HCT116 (cell line): Measurements from ENCODE around the gene GRB2. TPM values are rescaled to one million over a fixed set of nuclear protein-coding genes. Genes with fewer than 3 reads are reported as not detected.

Experiments used
- ATAC-seq: fragments of 200-7000 bp; cut with Tn5 transposase; 2 replicates; pipeline ENCODE4 v1.9.1; 2020; ENCODE audit warnings: mild to moderate bottlenecking, moderate library complexity
- BruUV-seq: library from RNA; stranded (reverse); fragments of 400-500 nt; replicated peaks from 2 replicates; lab custom pipeline; 2021; lab: Mats Ljungman, UMichigan
- CTCF ChIA-PET: fragments of 300-600 bp; sonication (Branson Sonifier 250); formaldehyde crosslinking; loops from one replicate; lab custom pipeline; 2021; ENCODE audit warnings: antibody characterized with exemption; lab: Charles Lee
- POLR2A ChIA-PET: fragments of 300-600, 350-600 bp; sonication (Branson Sonifier 250); formaldehyde crosslinking; loops from one replicate; lab custom pipeline; 2021; ENCODE audit warnings: antibody characterized with exemption; lab: Charles Lee
- RAD21 ChIA-PET, 2 experiments: fragments of 300-600 bp; sonication (Branson Sonifier 250); formaldehyde crosslinking; loops; one replicate each; lab custom pipeline; 2023; ENCODE audit warnings: low total read pairs in 2 of 2; ENCODE audit not compliant: uncharacterized antibody in 2 of 2, unreplicated experiment in 2 of 2, low non-redundant PET in 1 of 2; lab: Charles Lee
- DNase-seq: peaks from one replicate; pipeline ENCODE4 v3.0.0-alpha.2; 2010; ENCODE audit warnings: low read depth, low spot score
- H2AFZ ChIP-seq: fragments of 200-600 bp; shearing (Covaris generic), sonication (generic); 2 replicates; pipeline ENCODE4 v1.6.1; 2017; ENCODE audit warnings: low read depth, mixed run types, mixed read lengths, antibody characterized with exemption, low read length; ENCODE audit not compliant: poor library complexity, severe bottlenecking
- H3K27ac ChIP-seq: 2 replicates; pipeline ENCODE4 v1.5.1; 2012; ENCODE audit warnings: low read depth, low read length
- H3K27me3 ChIP-seq: fragments of 200-600 bp; sonication (generic); 2 replicates; pipeline ENCODE4 v1.6.1; 2016; ENCODE audit warnings: mixed run types, low read length, mixed read lengths; ENCODE audit not compliant: insufficient read depth
- H3K36me3 ChIP-seq, 2 experiments: fragments of 200-500 bp in 1 of 2; fragments of 200-600 bp in 1 of 2; sonication (Bioruptor generic) in 1 of 2; sonication (generic) in 1 of 2; 2 replicates each; pipeline versions ENCODE4 v1.5.1 to v1.6.1; 2014 to 2016; ENCODE audit warnings: low read length in 2 of 2, inconsistent platforms in 1 of 2, mixed read lengths in 1 of 2, mixed run types in 1 of 2; ENCODE audit not compliant: insufficient read depth in 2 of 2, control insufficient read depth in 1 of 2
- H3K4me1 ChIP-seq, 2 experiments: fragments of 200-600 bp in 1 of 2; sonication (generic) in 1 of 2; 2 replicates each; pipeline versions ENCODE4 v1.5.1 to v1.6.1; 2012 to 2017; ENCODE audit warnings: low read length in 2 of 2, inconsistent platforms in 1 of 2, mild to moderate bottlenecking in 1 of 2, mixed read lengths in 1 of 2, mixed run types in 1 of 2, moderate library complexity in 1 of 2; ENCODE audit not compliant: insufficient read depth in 2 of 2, control insufficient read depth in 1 of 2
- H3K4me2 ChIP-seq: fragments of 200-600 bp; sonication (generic); 2 replicates; pipeline ENCODE4 v1.6.1; 2017; ENCODE audit warnings: mixed run types, low read length, mixed read lengths
- H3K4me3 ChIP-seq, 2 experiments: fragments of 200-600 bp in 1 of 2; sonication (generic) in 1 of 2; replicated peaks in 1 of 2; 2 replicates each; pipeline ENCODE4 v1.5.1; 2011 to 2016; ENCODE audit warnings: low read length in 2 of 2, control low read depth in 1 of 2, low read depth in 1 of 2, mild to moderate bottlenecking in 1 of 2, mixed read lengths in 1 of 2, mixed run types in 1 of 2
- H3K79me2 ChIP-seq: fragments of 200-600 bp; sonication (generic); 2 replicates; pipeline ENCODE4 v1.6.1; 2017; ENCODE audit warnings: mild to moderate bottlenecking, mixed run types, low read length, moderate library complexity, mixed read lengths; ENCODE audit not compliant: insufficient read depth
- H3K9ac ChIP-seq: fragments of 200-600 bp; sonication (generic); 2 replicates; pipeline ENCODE4 v1.6.1; 2016; ENCODE audit warnings: low read length, mixed read lengths
- H3K9me2 ChIP-seq: fragments of 200-600 bp; sonication (generic), shearing (Covaris generic); 2 replicates; pipeline ENCODE4 v1.6.1; 2017; ENCODE audit warnings: mixed run types, mild to moderate bottlenecking, moderate library complexity; ENCODE audit not compliant: insufficient read depth
- H3K9me3 ChIP-seq, 2 experiments: fragments of 200-500 bp in 1 of 2; fragments of 200-600 bp in 1 of 2; sonication (Bioruptor generic) in 1 of 2; sonication (generic) in 1 of 2; 2 replicates each; pipeline ENCODE4 v1.6.1; 2014 to 2017; ENCODE audit warnings: low read length in 2 of 2, mixed read lengths in 2 of 2, inconsistent platforms in 1 of 2, low read depth in 1 of 2, mild to moderate bottlenecking in 1 of 2, mixed run types in 1 of 2, moderate library complexity in 1 of 2; ENCODE audit not compliant: control insufficient read depth in 1 of 2, insufficient read depth in 1 of 2
- H4K20me1 ChIP-seq: fragments of 200-600 bp; sonication (generic), shearing (Covaris generic); 2 replicates; pipeline ENCODE4 v1.6.1; 2017; ENCODE audit warnings: mixed run types, mild to moderate bottlenecking, moderate library complexity; ENCODE audit not compliant: insufficient read depth
- ATF3 ChIP-seq: IDR thresholded peaks from 2 replicates; pipeline ENCODE4 v1.6.1; 2012
- CBX3 ChIP-seq: IDR thresholded peaks from 2 replicates; pipeline ENCODE4 v1.6.1; 2012; ENCODE audit warnings: low read depth
- CEBPB ChIP-seq: IDR thresholded peaks from 2 replicates; pipeline ENCODE4 v1.6.1; 2012; ENCODE audit warnings: low read depth
- CTCF ChIP-seq, 3 experiments: fragments of 200-600 bp in 1 of 3; sonication (generic) in 1 of 3; IDR thresholded peaks in 2 of 3; conservative IDR thresholded peaks in 1 of 3; 2 replicates each; pipeline ENCODE4 v1.5.1; 2012 to 2017; ENCODE audit warnings: low read depth in 2 of 3, low read length in 2 of 3, antibody characterized with exemption in 1 of 3, borderline replicate concordance in 1 of 3, control low read depth in 1 of 3, mild to moderate bottlenecking in 1 of 3, mixed read lengths in 1 of 3, mixed run types in 1 of 3, moderate library complexity in 1 of 3; ENCODE audit not compliant: insufficient read depth in 1 of 3
- EZH2 ChIP-seq: fragments of 200-600 bp; sonication (generic); IDR thresholded peaks from 2 replicates; pipeline ENCODE4 v1.6.1; 2017; ENCODE audit warnings: antibody characterized with exemption, mixed run types
- EZH2phosphoT487 ChIP-seq: fragments of 200-600 bp; IDR thresholded peaks from 2 replicates; pipeline ENCODE4 v1.6.1; 2018; ENCODE audit warnings: antibody characterized with exemption, borderline replicate concordance
- FOSL1 ChIP-seq: IDR thresholded peaks from 2 replicates; pipeline ENCODE4 v1.6.1; 2012; ENCODE audit warnings: low read depth
- POLR2A ChIP-seq: IDR thresholded peaks from 2 replicates; pipeline ENCODE4 v1.7.0; 2011; ENCODE audit warnings: borderline replicate concordance; ENCODE audit not compliant: insufficient read depth, insufficient read length; ENCODE audit errors: extremely low read depth
- POLR2AphosphoS5 ChIP-seq: IDR thresholded peaks from 2 replicates; pipeline ENCODE4 v1.6.1; 2011; ENCODE audit warnings: mild to moderate bottlenecking, low read depth, low read length, moderate library complexity
- RAD21 ChIP-seq: IDR thresholded peaks from 2 replicates; pipeline ENCODE4 v1.6.1; 2012; ENCODE audit warnings: low read depth, mild to moderate bottlenecking
- REST ChIP-seq: IDR thresholded peaks from 2 replicates; pipeline ENCODE4 v1.6.1; 2012; ENCODE audit warnings: low read depth
- SIN3A ChIP-seq: IDR thresholded peaks from 2 replicates; pipeline ENCODE4 v1.6.1; 2012; ENCODE audit warnings: low read depth
- SRF ChIP-seq: IDR thresholded peaks from 2 replicates; pipeline ENCODE4 v1.6.1; 2012; ENCODE audit warnings: low read depth
- YY1 ChIP-seq: IDR thresholded peaks from 2 replicates; pipeline ENCODE4 v1.6.1; 2011; ENCODE audit warnings: low read length, low read depth, moderate library complexity, mild to moderate bottlenecking; ENCODE audit not compliant: insufficient replicate concordance; ENCODE audit errors: extremely low read depth
- ZBTB33 ChIP-seq: IDR thresholded peaks from 2 replicates; pipeline ENCODE4 v1.6.1; 2011; ENCODE audit warnings: mild to moderate bottlenecking, low read length, moderate library complexity; ENCODE audit not compliant: insufficient replicate concordance; ENCODE audit errors: extremely low read depth
- ZFX ChIP-seq: fragments of 450-650 bp; IDR thresholded peaks from 2 replicates; pipeline ENCODE4 v1.6.1; 2017
- ZNF274 ChIP-seq: fragments of 200-500 bp; sonication (Bioruptor generic); IDR thresholded peaks from 2 replicates; pipeline ENCODE4 v1.6.1; 2014; ENCODE audit warnings: mild to moderate bottlenecking, low read depth, low read length, inconsistent platforms
- intact Hi-C: fragments of 100-400 bp; cut with micrococcal nuclease; formaldehyde crosslinking; loops from 2 replicates; pipeline ENCODE4 v1.10.0; 2022
- total RNA-seq: library from RNA; stranded (reverse); gene quantifications from one replicate; pipeline ENCODE4 v1.2.1, GENCODE V29; 2021; ENCODE audit not compliant: unreplicated experiment

Gene GRB2
- total RNA-seq, 1 experiment from 2014 or later, result 146 TPM

- H3K4me3 ChIP-seq, result no peak overlapping the region
- peaks cover 40% of the 10 kb centered on the region for H3K79me2 ChIP-seq
- peaks cover 19 to 33% of the 10 kb centered on the region in 2 experiments for H3K36me3 ChIP-seq
- RAD21 ChIA-PET, result no interaction called here
- no peak overlapping the region for H3K4me2 ChIP-seq
- CTCF ChIA-PET, result interaction anchor here (1.2 to 1.9 kb wide), 2 partner anchors 14 kb away, joined by 4 to 6 read pairs; partner anchors contain the start of gene MIF4GD
- no peak overlapping the region for H3K9ac ChIP-seq
- H3K4me1 ChIP-seq, result peaks cover 10 to 12% of the 10 kb centered on the region in 2 experiments
- TF ChIP-seq RAD21 (no peak), REST (no peak), SIN3A (no peak), FOSL1 (no peak), YY1 (no peak), SRF (no peak), ATF3 (no peak), POLR2AphosphoS5 (no peak), EZH2 (no peak), CEBPB (no peak), CBX3 (no peak), POLR2A (no peak), ZFX (no peak), CTCF (IDR thresholded peaks at IDR 0.05 in 2 of 3, conservative IDR thresholded peaks at IDR 0.05 in 1 of 3; ENCODE audit: borderline replicate concordance in 1 of 3, insufficient read depth in 1 of 3, low read depth in 2 of 3, low read length in 2 of 3) (no peak), ZNF274 (no peak), EZH2phosphoT487 (no peak), ZBTB33 (no peak)
- no peaks in the 10 kb centered on the region for H3K9me3 ChIP-seq
- ATAC-seq (no peak), DNase-seq (no peak)
- no TSS peak for BruUV-seq
- intact Hi-C loops, result no loop called here
- H2AFZ ChIP-seq, result no peak overlapping the region
- POLR2A ChIA-PET, result interaction anchor here (1.0 kb wide), 1 partner anchor 14 kb away, joined by 4 read pairs; the partner anchor contains the start of gene MIF4GD
- H4K20me1 ChIP-seq, result no peaks in the 10 kb centered on the region
- no peaks in the 10 kb centered on the region for H3K27me3 ChIP-seq
- H3K27ac ChIP-seq, result no peak overlapping the region
- no peaks in the 10 kb centered on the region for H3K9me2 ChIP-seq
These were observed 120.4 kb downstream of the GRB2 start for GRCh38 chr17:75285123-75285522.
